ENCODE measurements around the gene PAPSS1. TPM values are rescaled to one million over a fixed set of nuclear protein-coding genes. Genes with fewer than 3 reads are reported as not detected.

Gene PAPSS1
- total and polyA plus RNA-seq, 2 experiments from 2014 or later: 25.4 to 40.6 TPM

- H3K27ac ChIP-seq: no peak overlapping the region
- H3K9me3 ChIP-seq (ENCODE audit: low read depth): no peaks in the 10 kb centered on the region
- no peak for DNase-seq (ENCODE audit: low read depth in 1 of 2, low spot score in 1 of 2)
- TF ChIP-seq CTCF (IDR thresholded peaks at IDR 0.05; ENCODE audit: low read depth, low read length): no peak
- H3K4me3 ChIP-seq: no peak overlapping the region
- no peaks in the 10 kb centered on the region for H3K36me3 ChIP-seq
- H3K27me3 ChIP-seq: no peaks in the 10 kb centered on the region
- no peaks in the 10 kb centered on the region for H3K4me1 ChIP-seq (ENCODE audit: low read depth)
These were observed 120.2 kb downstream of the PAPSS1 start for GRCh38 chr4:107599841-107600240.

GRCh38 chr4:107593230-107593629, 126.8 kb downstream of the PAPSS1 start:
- DNase-seq (ENCODE audit: low read depth in 1 of 2, low spot score in 1 of 2): no peak
- no peaks in the 10 kb centered on the region for H3K27me3 ChIP-seq
- H3K9me3 ChIP-seq (ENCODE audit: low read depth): no peaks in the 10 kb centered on the region
- no peak for TF ChIP-seq CTCF (IDR thresholded peaks at IDR 0.05; ENCODE audit: low read depth, low read length)
- no peak overlapping the region for H3K27ac ChIP-seq
- no peaks in the 10 kb centered on the region for H3K36me3 ChIP-seq
- no peaks in the 10 kb centered on the region for H3K4me1 ChIP-seq (ENCODE audit: low read depth)
- no peak overlapping the region for H3K4me3 ChIP-seq

- DNase-seq (ENCODE audit: low read depth in 1 of 2, low spot score in 1 of 2): no peak
- no peak for TF ChIP-seq CTCF (IDR thresholded peaks at IDR 0.05; ENCODE audit: low read depth, low read length)
- Histone ChIP-seq H3K4me1 (ENCODE audit: low read depth) (no peaks in the 10 kb centered on the region), H3K4me3 (no peak overlapping the region), H3K36me3 (no peaks in the 10 kb centered on the region), H3K27ac (no peak overlapping the region), H3K27me3 (no peaks in the 10 kb centered on the region), H3K9me3 (ENCODE audit: low read depth) (no peaks in the 10 kb centered on the region)
These were observed 127.5 kb downstream of the PAPSS1 start for GRCh38 chr4:107592519-107592918.

- Histone ChIP-seq H3K9me3 (ENCODE audit: low read depth) (no peaks in the 10 kb centered on the region), H3K4me1 (ENCODE audit: low read depth) (no peaks in the 10 kb centered on the region), H3K27me3 (no peaks in the 10 kb centered on the region), H3K36me3 (no peaks in the 10 kb centered on the region), H3K4me3 (no peak overlapping the region), H3K27ac (no peak overlapping the region)
- DNase-seq (ENCODE audit: low read depth in 1 of 2, low spot score in 1 of 2): no peak
- TF ChIP-seq CTCF (IDR thresholded peaks at IDR 0.05; ENCODE audit: low read depth, low read length): no peak
These were observed 130.8 kb downstream of the PAPSS1 start for GRCh38 chr4:107589269-107589668.

GRCh38 chr4:107586371-107586770, 133.7 kb downstream of the PAPSS1 start:
- Histone ChIP-seq H3K4me3 (no peak overlapping the region), H3K27me3 (no peaks in the 10 kb centered on the region), H3K4me1 (ENCODE audit: low read depth) (no peaks in the 10 kb centered on the region), H3K27ac (no peak overlapping the region), H3K36me3 (no peaks in the 10 kb centered on the region), H3K9me3 (ENCODE audit: low read depth) (no peaks in the 10 kb centered on the region)
- peak in 1 of 2 donors; percentile 45 for DNase-seq (ENCODE audit: low read depth in 1 of 2, low spot score in 1 of 2)
- no peak for TF ChIP-seq CTCF (IDR thresholded peaks at IDR 0.05; ENCODE audit: low read depth, low read length)

- Histone ChIP-seq H3K27me3 (no peaks in the 10 kb centered on the region), H3K27ac (no peak overlapping the region), H3K4me3 (no peak overlapping the region), H3K4me1 (ENCODE audit: low read depth) (no peaks in the 10 kb centered on the region), H3K36me3 (no peaks in the 10 kb centered on the region), H3K9me3 (ENCODE audit: low read depth) (no peaks in the 10 kb centered on the region)
- no peak for TF ChIP-seq CTCF (IDR thresholded peaks at IDR 0.05; ENCODE audit: low read depth, low read length)
- no peak for DNase-seq (ENCODE audit: low read depth in 1 of 2, low spot score in 1 of 2)
These were observed 140.9 kb downstream of the PAPSS1 start for GRCh38 chr4:107579099-107579498.
